ENCODE measurements around the gene ANGPTL8. TPM values are rescaled to one million over a fixed set of nuclear protein-coding genes. Genes with fewer than 3 reads are reported as not detected.

Gene ANGPTL8
- total and polyA plus RNA-seq, 2 of the 13 experiments (the other 11 are each of a cell fraction or from before 2014, with no cell fraction given) = 27.3 to 243 TPM

DNA sequence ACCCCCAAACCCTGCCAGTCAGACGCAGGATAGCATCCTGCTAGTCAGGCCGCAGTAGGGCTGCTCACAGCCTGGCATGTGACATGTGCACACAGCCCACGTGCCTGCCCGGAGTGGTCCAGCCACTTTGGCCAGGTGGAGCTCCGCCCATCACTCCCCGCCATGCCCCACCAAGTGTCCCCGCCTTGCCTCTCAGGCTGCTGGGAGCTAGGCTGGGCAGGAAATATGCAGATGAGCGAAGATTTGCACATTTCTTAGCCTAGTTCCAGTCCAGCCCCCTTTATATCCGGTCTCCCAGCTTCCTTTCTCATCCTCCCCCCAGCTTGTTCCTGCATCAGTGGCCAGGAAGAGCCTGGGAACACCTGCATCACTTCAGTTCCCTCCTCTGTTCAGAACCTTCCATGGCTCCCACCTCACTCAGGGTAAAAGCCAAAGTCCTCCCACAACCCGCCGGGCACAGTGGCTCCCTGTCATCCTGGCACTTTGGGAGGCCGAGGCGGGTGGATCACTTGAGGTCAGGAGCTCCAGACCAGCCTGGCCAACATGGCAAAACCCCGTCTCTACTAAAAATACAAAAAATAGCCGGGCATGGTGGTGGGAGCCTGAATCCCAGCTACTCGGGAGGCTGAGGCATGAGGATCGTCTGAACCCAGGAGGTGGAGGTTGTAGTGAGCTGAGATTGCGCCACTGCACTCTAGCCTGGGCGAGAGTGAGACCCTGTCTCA is 25.2 kb downstream of the ANGPTL8 start (continued):
- TF ChIP-seq, protein P1, sequence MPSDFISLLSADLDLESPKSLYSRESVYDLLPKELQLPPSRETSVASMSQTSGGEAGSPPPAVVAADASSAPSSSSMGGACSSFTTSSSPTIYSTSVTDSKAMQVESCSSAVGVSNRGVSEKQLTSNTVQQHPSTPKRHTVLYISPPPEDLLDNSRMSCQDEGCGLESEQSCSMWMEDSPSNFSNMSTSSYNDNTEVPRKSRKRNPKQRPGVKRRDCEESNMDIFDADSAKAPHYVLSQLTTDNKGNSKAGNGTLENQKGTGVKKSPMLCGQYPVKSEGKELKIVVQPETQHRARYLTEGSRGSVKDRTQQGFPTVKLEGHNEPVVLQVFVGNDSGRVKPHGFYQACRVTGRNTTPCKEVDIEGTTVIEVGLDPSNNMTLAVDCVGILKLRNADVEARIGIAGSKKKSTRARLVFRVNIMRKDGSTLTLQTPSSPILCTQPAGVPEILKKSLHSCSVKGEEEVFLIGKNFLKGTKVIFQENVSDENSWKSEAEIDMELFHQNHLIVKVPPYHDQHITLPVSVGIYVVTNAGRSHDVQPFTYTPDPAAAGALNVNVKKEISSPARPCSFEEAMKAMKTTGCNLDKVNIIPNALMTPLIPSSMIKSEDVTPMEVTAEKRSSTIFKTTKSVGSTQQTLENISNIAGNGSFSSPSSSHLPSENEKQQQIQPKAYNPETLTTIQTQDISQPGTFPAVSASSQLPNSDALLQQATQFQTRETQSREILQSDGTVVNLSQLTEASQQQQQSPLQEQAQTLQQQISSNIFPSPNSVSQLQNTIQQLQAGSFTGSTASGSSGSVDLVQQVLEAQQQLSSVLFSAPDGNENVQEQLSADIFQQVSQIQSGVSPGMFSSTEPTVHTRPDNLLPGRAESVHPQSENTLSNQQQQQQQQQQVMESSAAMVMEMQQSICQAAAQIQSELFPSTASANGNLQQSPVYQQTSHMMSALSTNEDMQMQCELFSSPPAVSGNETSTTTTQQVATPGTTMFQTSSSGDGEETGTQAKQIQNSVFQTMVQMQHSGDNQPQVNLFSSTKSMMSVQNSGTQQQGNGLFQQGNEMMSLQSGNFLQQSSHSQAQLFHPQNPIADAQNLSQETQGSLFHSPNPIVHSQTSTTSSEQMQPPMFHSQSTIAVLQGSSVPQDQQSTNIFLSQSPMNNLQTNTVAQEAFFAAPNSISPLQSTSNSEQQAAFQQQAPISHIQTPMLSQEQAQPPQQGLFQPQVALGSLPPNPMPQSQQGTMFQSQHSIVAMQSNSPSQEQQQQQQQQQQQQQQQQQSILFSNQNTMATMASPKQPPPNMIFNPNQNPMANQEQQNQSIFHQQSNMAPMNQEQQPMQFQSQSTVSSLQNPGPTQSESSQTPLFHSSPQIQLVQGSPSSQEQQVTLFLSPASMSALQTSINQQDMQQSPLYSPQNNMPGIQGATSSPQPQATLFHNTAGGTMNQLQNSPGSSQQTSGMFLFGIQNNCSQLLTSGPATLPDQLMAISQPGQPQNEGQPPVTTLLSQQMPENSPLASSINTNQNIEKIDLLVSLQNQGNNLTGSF (CRISPR knock-in tag; IDR thresholded peaks at IDR 0.05) = no peak
- peak; percentile 25 for TF ChIP-seq TEAD3 (CRISPR knock-in tag; optimal IDR thresholded peaks at IDR 0.05; ENCODE audit: borderline replicate concordance)
- TF ChIP-seq RFX1 (IDR thresholded peaks at IDR 0.05) = no peak
- TF ChIP-seq, protein P2, sequence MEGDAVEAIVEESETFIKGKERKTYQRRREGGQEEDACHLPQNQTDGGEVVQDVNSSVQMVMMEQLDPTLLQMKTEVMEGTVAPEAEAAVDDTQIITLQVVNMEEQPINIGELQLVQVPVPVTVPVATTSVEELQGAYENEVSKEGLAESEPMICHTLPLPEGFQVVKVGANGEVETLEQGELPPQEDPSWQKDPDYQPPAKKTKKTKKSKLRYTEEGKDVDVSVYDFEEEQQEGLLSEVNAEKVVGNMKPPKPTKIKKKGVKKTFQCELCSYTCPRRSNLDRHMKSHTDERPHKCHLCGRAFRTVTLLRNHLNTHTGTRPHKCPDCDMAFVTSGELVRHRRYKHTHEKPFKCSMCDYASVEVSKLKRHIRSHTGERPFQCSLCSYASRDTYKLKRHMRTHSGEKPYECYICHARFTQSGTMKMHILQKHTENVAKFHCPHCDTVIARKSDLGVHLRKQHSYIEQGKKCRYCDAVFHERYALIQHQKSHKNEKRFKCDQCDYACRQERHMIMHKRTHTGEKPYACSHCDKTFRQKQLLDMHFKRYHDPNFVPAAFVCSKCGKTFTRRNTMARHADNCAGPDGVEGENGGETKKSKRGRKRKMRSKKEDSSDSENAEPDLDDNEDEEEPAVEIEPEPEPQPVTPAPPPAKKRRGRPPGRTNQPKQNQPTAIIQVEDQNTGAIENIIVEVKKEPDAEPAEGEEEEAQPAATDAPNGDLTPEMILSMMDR (CRISPR knock-in tag; IDR thresholded peaks at IDR 0.05) = peak; percentile 12; the same call in 1 of the 2 replicates
- peak; percentile 38; the same call in 1 of the 2 replicates for TF ChIP-seq ZNF441 (CRISPR knock-in tag; IDR thresholded peaks at IDR 0.05; ENCODE audit: borderline replicate concordance)
- TF ChIP-seq ZNF7 (CRISPR knock-in tag; IDR thresholded peaks at IDR 0.05) = no peak
- TF ChIP-seq, protein P3, sequence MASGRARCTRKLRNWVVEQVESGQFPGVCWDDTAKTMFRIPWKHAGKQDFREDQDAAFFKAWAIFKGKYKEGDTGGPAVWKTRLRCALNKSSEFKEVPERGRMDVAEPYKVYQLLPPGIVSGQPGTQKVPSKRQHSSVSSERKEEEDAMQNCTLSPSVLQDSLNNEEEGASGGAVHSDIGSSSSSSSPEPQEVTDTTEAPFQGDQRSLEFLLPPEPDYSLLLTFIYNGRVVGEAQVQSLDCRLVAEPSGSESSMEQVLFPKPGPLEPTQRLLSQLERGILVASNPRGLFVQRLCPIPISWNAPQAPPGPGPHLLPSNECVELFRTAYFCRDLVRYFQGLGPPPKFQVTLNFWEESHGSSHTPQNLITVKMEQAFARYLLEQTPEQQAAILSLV (CRISPR knock-in tag; IDR thresholded peaks at IDR 0.05; ENCODE audit: borderline replicate concordance) = no peak
- no peak for TF ChIP-seq GTF3A (CRISPR knock-in tag; conservative IDR thresholded peaks at IDR 0.05)
- TF ChIP-seq, protein P4, sequence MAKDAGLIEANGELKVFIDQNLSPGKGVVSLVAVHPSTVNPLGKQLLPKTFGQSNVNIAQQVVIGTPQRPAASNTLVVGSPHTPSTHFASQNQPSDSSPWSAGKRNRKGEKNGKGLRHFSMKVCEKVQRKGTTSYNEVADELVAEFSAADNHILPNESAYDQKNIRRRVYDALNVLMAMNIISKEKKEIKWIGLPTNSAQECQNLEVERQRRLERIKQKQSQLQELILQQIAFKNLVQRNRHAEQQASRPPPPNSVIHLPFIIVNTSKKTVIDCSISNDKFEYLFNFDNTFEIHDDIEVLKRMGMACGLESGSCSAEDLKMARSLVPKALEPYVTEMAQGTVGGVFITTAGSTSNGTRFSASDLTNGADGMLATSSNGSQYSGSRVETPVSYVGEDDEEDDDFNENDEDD (CRISPR knock-in tag; IDR thresholded peaks at IDR 0.05; ENCODE audit: borderline replicate concordance) = peak; percentile 74; the same call in 1 of the 2 replicates
- no peak for TF ChIP-seq ZNF850 (CRISPR knock-in tag; conservative IDR thresholded peaks at IDR 0.05)
- no peak for TF ChIP-seq ZNF33B (CRISPR knock-in tag; IDR thresholded peaks at IDR 0.05)
- peak; percentile 89 for TF ChIP-seq ARNTL (CRISPR knock-in tag; IDR thresholded peaks at IDR 0.05)
- no peak for TF ChIP-seq HIVEP1 (CRISPR knock-in tag; IDR thresholded peaks at IDR 0.05)
- TF ChIP-seq ZNF607 (CRISPR knock-in tag; IDR thresholded peaks at IDR 0.05; ENCODE audit: borderline replicate concordance) = no peak
- TF ChIP-seq, protein P5, sequence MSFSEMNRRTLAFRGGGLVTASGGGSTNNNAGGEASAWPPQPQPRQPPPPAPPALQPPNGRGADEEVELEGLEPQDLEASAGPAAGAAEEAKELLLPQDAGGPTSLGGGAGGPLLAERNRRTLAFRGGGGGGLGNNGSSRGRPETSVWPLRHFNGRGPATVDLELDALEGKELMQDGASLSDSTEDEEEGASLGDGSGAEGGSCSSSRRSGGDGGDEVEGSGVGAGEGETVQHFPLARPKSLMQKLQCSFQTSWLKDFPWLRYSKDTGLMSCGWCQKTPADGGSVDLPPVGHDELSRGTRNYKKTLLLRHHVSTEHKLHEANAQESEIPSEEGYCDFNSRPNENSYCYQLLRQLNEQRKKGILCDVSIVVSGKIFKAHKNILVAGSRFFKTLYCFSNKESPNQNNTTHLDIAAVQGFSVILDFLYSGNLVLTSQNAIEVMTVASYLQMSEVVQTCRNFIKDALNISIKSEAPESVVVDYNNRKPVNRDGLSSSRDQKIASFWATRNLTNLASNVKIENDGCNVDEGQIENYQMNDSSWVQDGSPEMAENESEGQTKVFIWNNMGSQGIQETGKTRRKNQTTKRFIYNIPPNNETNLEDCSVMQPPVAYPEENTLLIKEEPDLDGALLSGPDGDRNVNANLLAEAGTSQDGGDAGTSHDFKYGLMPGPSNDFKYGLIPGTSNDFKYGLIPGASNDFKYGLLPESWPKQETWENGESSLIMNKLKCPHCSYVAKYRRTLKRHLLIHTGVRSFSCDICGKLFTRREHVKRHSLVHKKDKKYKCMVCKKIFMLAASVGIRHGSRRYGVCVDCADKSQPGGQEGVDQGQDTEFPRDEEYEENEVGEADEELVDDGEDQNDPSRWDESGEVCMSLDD (CRISPR knock-in tag; IDR thresholded peaks at IDR 0.05; ENCODE audit: borderline replicate concordance) = no peak
- peak; percentile 73 for TF ChIP-seq SALL1 (CRISPR knock-in tag; IDR thresholded peaks at IDR 0.05)
- 0 out of 2 replicates have a peak, but pooled peaks have one; percentile 6 for TF ChIP-seq RXRA (CRISPR knock-in tag; IDR thresholded peaks at IDR 0.05)
- TF ChIP-seq ESRRA (CRISPR knock-in tag; IDR thresholded peaks at IDR 0.05; ENCODE audit: low read depth) = no peak

Measured in HepG2 (cell line).